TTC549 (cell line): ENCODE results near the gene FERMT3.

Experiments used
- FAIRE-seq: peaks from 2 replicates; lab custom pipeline; 2012; peaks lifted over from hg19 to GRCh38; lab: Jason Lieb, UNC

FERMT3 gene

DNA sequence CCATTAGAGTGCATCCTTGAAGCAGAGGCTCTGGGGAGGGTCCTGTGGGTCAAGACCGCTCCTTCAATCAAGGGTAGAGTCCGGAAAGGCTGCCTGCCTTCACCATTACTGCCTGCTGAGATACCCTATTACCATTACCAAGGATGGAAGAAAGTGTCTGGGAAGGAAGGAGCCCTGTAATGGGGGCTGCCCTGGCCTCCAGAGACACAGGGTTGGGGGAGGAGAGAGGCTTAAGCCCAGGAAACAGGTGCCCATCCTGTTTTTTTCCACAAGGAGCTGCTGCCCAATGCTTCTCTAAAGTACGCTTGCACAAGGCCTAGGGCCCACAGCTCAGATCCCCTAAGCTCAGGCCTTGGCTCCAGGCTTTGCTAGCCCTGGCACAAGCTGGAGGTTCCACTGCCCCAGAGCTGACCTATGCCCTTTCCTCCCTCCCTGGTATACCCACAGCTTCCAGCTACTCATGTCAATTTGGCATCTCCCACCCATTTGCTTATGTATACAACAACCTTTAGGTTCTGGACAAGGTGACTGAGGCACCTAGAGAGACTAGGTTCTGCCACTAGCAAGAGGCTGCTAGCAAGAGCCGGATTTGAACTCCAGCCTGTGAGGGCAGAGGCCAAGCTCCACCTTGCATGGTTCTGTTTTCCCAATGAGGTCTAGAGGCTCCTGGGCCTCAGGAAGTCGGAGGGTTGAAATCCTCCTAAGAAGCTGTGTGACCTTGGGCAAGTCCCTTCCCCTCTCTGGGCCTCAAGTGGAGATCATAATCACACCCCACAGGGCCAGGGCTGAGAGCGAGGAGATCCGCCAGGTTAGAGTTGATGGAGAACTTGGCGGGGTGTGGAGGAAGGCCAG lies 43.3 kb downstream of the FERMT3 start:
- FAIRE-seq, result no peak

DNA sequence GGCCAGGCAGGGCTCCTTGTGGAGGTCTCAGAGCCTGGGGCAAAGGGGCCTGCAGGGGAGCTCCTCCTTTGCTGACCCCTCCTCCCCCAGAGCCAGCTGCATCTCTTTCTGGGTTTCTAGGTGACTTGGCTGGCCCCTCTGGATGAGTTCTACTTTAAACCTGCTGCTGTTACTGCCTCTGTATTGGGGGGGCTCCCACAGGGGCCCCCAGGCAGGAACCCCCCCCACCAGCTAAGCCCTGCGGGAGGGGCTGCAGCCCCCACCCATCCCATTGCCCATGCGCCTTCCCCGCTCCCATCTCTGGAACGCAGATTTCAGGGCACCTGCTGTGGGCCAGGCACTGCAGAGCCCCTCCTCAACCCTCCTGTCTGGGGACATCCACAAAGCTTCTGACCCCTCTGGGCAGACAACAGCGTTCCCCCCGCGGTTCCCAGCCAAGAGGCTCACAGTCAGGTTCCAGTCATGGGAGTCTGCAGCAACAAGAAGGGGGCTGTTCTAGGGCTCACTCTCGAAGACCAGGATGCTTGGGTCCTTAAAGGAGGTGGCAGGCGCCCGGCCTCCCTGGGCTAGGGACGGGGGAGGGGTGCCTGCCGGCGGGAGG lies 44.0 kb downstream of the FERMT3 start:
- FAIRE-seq, result no peak

DNA sequence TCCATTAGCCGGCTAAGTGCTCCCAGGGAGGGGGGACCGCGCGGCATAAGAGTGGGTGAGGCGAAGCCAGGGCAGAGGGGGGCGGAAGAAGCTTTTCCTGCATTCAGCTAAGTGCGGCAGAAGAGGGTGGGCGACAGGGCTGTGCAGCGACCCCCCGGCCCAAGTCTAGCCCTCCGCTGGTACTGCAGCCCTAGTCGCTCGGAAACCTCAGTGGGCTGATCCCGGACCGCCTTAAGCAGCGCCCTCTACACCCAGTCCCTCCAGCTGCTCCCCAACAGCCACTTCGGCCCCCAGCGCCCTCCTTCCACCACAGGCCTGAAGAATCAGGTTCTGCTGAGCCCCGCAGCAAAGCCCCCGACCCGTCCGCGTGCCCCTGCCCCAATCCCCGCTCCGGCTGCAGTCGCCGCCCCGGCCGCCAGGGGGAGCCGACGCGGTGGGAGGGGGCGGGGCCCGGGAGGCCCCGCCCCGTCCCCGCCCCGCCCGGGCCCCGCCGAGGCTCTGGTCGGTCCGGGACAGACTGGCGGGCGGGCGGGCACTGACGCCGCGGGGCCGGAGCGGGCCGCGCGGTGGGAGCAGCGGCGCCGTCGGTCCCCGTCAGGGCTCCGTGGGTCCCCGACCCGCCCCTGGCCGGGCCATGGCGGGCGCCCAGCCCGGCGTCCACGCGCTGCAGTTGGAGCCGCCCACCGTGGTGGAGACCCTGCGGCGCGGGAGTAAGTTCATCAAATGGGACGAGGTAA lies 44.7 kb downstream of the FERMT3 start, which contains the start of gene PLCB3:
PLCB3 (plus strand) TSS at position 515 of the 737 bp plus-strand sequence; CDS start at position 635, 120 bp downstream.
- FAIRE-seq, result no peak

DNA sequence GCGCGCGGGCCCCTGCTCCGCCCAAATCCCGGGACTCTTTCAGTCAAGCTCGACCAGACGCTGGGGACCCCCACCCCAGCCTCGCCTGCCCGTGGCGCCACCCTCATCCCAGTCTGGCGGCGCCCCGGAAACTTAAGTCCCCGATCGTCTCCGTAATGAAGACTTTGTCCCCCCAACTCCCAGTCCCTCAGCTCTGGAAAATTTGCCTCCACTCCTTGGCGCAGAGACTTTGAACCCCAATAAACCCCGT lies 45.2 kb downstream of the FERMT3 start:
- no peak for FAIRE-seq

DNA sequence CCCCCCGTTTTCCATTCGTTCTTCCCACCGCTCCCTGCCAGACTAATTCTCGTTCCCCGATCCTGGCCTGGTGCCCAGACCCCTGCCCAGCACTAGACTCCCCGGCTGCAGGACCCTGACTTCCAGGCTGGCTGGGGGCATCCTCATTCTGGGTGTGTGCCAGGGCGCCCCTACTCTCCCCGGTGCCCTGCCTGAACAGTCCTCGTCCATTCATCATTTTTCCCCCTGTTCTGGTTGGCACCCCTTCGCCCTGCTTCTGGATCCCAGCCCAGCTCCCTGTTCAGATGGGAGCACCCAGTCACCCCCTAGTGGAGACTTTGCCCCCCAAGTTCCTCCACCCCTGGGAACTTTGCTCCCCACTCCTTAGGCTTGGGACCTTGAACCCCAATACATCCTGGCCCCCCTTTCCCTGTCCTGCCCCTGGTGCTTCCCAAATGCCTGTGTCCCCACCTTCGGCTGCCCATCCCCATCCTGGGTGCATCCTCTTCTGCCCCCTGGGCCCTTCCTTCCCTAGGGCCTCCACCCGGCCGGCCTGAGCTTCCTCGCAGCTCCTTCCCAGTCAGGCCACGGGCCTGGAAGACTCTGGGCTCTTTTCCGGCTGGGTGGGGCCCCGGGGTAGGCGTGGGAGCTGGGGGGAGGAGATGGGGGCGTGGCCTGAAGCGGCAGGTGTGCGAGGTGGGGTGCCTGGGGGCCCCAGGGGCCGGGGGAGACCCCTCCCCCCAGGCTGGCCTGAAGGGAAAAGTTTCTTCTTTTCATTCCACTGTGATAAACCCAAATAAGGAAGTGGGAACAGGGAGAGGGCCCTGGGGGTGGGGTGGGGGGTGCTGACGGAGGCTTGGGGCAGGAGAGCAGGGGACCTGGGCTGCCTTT lies 45.7 kb downstream of the FERMT3 start:
- FAIRE-seq, result no peak

DNA sequence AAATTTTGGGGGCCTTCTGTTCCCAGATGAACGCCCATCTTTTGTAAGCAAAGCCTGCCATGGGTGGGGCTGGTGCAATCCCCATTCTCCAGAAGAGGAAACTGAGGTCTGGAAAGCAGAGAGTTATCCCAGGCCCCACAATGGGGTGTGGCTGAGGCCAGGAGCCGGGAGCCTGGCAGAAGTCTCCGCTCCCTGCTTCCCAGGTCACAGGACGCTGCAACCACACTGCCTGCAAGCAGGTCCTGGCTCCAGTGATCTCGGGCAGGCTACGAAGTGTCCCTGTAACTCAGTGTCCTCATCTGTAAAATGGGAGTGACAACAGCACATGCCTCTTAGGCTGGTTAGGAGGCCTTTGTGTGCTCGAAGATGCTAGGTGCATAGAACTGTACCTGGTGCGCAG lies 46.5 kb downstream of the FERMT3 start:
- no peak for FAIRE-seq

DNA sequence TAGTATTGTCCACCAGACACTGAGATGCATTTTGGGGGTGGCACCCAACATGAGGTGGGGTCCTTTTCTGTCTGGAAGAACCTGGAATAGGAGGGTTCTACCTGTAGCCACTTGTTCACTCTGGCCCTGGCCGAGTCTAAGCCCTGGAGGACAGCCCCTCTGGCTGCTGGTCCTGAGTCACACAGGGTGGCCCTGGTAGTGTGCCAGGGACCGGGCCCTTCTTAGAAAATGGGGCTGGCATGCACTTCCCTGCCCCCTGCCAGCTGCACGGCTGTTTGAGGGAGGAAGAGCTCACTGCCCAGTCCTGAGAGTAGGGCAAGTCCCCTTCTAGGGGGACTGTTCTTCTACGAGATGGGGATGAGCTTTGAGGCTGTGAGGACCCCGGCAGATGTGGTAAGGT lies 47.0 kb downstream of the FERMT3 start:
- no peak for FAIRE-seq

DNA sequence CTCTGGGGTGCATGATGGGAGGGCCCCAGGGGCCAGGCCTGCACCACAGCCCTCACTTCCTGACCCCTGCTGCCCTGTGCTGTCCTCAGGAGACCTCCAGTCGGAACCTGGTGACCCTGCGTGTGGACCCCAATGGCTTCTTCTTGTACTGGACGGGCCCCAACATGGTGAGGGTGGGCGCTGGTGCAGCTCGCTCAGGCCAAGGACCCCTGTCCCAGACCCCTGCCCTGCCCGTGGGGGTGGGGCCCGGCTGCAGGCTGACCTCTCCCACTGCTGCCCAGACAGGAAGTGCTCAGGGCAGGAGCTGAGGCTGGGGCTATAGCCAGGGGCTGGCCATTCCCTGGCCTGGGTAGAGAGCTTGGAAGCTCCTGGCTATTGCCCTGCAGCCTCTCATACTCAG lies 47.8 kb downstream of the FERMT3 start:
- FAIRE-seq, result no peak

DNA sequence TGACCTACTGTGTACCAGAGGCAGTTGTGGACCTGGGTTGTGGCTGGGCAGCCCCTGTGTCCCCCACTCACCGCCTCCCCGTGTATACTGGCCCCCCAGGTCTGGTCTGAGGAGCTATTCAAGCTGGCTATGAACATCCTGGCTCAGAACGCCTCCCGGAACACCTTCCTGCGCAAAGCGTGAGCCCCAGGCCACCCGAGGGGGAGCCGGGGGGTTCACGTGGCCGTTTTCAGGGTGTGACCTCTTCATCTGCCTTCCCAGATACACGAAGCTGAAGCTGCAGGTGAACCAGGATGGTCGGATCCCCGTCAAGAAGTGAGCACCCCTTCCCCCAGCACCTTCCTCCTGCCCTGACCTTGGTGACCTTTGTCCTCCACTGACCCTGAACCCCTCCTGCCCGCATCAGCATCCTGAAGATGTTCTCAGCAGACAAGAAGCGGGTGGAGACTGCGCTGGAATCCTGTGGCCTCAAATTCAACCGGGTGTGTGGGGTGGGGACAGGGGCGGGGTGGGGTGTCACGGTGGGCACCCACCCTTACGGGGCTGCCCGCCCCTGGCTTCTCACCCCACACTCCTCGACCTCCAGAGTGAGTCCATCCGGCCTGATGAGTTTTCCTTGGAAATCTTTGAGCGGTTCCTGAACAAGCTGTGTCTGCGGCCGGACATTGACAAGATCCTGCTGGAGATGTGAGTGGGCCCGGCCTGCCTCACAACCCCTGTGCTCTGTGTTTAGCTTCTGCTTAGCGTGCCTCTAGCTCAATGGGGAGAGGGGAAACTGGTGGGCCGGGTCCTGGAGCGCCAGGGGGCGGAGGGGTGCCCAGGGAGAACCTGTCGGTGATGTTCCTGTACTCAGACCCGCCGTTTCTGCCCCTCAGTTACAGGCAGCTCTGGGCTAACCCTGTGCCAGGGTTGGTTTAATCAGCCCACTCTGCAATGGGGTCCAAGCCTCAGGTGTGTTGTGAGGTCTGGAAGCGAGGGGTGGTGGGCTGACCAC lies 48.9 kb downstream of the FERMT3 start:
- FAIRE-seq, result no peak

DNA sequence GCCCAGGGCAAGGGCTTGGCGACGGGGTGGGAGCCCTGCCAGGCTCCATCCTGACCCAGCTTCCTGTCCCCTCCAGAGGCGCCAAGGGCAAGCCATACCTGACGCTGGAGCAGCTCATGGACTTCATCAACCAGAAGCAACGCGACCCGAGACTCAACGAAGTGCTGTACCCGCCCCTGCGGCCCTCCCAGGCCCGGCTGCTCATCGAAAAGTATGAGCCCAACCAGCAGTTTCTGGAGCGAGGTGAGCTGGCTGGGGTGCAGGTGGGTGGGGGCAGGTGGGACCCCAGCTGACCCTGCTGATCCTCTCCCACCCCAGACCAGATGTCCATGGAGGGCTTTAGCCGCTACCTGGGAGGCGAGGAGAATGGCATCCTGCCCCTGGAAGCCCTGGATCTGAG lies 49.8 kb downstream of the FERMT3 start:
- no peak for FAIRE-seq

DNA sequence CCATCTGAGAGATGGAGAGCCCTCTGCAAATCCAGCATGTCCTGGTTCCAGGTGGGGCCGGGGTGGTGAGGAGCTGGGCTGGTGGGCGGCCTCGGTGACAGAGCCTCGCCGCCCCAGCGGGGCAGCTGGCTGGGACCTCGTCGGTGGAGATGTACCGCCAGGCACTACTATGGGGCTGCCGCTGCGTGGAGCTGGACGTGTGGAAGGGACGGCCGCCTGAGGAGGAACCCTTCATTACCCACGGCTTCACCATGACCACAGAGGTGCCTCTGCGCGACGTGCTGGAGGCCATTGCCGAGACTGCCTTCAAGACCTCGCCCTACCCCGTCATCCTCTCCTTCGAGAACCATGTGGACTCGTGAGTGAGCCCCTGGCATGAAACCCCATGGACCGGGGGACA lies 51.8 kb downstream of the FERMT3 start:
- FAIRE-seq, result no peak

DNA sequence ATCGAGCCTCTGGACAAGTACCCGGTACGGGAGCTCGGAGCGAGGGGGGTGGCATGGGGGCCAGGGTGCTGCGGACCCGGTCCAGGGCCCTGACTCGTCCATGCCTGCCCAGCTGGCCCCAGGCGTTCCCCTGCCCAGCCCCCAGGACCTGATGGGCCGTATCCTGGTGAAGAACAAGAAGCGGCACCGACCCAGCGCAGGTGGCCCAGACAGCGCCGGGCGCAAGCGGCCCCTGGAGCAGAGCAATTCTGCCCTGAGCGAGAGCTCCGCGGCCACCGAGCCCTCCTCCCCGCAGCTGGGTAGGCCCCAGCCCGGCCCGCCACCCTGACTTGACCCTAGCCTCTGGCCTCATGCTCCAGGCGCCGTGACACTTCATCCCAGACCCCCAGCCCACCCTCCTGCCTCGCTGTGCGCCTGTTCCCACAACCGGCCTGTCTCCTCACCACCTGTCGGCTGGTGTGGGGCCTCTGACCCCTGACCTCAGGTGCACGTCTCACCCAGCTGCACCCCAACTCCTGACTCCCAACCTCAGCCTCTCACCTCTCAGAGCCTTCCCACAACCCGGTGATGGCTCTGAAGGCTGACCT lies 52.5 kb downstream of the FERMT3 start:
- no peak for FAIRE-seq

DNA sequence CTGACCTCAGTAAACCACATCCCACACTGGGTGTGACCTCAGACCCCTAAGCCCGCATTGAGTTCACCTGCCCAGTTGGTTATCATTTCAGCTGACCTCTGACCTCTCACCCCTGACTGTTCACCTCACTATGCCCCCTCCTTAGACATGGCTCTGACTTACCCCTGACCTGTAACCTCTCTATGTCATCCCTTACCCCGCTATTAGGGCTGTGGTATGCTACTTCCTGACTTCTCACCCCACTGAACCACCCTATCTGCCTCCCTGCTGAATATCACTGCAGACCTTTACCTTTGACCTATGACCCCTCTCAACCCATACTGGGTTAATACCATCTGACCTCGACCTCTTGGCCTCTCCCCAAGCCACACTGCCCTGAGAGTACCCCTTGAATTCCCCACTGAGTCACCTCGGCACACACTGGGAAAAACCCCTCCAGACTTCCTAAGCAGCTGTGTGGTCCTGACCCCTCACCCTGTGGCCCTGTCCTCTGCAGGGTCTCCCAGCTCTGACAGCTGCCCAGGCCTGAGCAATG lies 53.1 kb downstream of the FERMT3 start:
- no peak for FAIRE-seq

DNA sequence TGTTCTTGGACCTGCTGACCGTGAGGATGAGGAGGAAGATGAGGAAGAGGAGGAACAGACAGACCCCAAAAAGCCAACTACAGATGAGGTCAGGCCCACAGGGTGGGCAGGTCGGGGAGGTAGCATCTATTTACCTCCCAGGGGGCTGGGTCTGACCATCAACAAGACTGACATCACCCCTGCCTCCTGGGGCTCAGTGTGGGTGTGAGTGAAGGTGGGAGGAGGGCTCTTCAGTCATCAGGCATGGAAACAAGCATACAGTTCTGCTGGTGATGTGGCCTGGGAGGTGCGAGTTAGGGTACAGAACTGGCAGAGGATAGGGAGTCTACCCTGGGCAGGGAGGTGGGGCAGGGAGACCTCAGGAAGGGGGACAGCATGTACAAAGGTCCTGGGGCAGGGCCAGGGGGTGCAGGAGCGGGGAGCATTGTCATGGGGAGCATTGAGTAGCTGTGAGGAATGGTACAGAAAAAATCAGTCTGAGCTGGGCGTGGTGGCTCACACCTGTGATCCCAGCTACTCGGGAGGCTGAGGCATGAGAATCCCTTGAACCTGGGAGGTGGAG lies 53.7 kb downstream of the FERMT3 start:
- no peak for FAIRE-seq

DNA sequence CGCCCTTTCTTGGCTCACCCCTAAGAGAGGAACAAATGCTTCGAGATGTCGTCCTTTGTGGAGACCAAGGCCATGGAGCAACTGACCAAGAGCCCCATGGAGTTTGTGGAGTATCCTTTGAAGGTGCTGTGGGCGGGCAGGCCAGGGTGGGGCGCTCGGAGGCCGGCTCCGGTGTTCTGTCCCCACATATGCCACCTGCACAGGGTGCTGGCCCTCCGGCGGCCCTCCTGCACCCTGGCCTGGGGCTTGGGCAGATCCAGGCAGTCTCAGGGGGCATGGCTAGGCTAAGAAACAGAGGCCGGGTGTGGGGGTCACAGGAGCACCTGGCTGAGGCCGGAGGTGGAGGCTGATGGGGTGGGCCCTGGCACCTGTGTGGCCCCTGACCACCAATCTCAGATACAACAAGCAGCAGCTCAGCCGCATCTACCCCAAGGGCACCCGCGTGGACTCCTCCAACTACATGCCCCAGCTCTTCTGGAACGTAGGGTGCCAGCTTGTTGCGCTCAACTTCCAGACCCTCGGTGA lies 55.1 kb downstream of the FERMT3 start:
- no peak for FAIRE-seq

DNA sequence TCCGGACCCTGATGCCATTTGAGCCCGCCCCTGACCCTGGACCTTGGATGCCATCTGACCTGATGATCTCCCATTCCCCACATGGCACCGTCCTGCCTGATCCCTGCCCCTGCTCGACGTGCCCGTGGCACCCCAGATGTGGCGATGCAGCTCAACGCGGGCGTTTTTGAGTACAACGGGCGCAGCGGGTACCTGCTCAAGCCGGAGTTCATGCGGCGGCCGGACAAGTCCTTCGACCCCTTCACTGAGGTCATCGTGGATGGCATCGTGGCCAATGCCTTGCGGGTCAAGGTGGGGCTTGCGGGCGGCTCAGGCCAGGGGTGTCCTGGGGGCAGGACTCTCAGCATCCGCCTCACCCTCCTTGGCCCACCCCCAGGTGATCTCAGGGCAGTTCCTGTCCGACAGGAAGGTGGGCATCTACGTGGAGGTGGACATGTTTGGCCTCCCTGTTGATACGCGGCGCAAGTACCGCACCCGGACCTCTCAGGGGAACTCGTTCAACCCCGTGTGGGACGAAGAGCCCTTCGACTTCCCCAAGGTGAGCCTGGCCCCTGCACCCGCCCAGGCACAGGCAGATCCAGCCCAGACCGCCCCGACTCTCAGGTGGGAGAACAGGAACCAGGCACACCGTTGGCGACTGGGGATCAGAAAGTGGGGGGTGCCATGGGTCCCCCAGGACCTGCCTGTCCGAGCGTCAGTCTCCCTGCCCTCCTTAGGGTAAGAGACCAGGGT lies 55.9 kb downstream of the FERMT3 start:
- FAIRE-seq, result no peak

DNA sequence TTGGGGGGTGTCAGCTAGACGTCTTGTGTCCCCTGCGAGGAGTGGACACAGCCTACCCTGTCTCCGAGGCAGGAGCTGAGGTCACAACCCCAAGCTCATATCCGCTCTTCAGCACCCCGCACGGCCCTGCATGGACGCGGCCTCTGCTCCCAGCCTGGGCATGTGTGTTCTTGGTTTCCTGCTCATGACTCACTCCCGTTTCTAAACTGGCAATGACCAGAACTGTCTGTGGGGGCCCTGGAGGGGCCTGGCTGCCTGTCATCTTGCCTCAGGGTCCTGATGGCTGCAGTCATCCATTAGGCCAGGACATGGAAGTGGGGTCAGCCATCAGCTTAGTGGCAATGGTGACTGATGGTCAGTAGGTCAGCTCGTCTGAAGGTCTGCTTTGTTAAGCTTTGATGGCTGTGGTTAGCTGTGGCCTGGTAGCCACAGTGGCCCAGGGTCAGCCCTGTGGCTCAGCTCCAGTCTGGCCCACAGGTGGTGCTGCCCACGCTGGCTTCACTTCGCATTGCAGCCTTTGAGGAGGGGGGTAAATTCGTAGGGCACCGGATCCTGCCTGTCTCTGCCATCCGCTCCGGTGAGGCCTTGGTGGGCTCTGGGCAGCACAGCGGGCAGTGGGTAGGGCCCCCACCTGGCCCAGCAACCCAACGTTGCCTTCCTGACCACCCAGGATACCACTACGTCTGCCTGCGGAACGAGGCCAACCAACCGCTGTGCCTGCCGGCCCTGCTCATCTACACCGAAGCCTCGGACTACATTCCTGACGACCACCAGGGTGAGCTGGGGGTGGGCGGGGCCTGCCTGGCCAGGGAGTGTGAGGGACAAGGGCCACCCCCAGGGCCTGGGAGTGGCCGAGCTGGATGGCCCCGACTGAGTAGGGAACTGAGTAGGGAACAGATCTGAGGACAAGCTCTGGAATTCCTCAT lies 56.8 kb downstream of the FERMT3 start:
- no peak for FAIRE-seq

DNA sequence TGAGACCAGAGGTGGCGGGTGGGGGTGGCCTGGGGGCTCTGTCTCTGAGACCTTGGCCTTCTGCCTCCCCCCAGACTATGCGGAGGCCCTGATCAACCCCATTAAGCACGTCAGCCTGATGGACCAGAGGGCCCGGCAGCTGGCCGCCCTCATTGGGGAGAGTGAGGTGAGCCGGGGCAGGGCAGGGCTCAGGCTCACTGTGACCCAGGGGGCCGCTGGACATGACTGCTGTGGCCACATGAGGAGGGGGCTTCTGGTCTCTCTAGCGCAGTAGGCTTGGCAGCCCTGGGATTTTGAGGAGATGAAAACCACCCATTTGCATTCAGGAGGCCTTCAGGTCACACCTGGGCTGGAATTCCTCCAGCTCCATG lies 57.4 kb downstream of the FERMT3 start:
- FAIRE-seq, result no peak
